Brain microvascular endothelial cell (primary cell): ENCODE data around the gene LEP.

Experiments used
- DNase-seq: peaks from one replicate; pipeline ENCODE4 v3.0.0-alpha.2; 2020
- H3K27ac ChIP-seq: fragments of 250-450 bp; sonication (Bioruptor Pico); 2 replicates; pipeline ENCODE4 v1.5.1; 2020; ENCODE audit warnings: mild to moderate bottlenecking, moderate library complexity
- H3K27me3 ChIP-seq: fragments of 250-450 bp; sonication (Bioruptor Pico); replicated peaks from 2 replicates; pipeline ENCODE4 v1.5.1; 2020; ENCODE audit warnings: mild to moderate bottlenecking
- H3K36me3 ChIP-seq: fragments of 250-450 bp; sonication (Bioruptor Pico); replicated peaks from 2 replicates; pipeline ENCODE4 v1.5.1; 2020; ENCODE audit warnings: mild to moderate bottlenecking
- H3K4me3 ChIP-seq: 2 replicates; pipeline ENCODE4 v1.5.1; 2011; ENCODE audit warnings: low read depth, mild to moderate bottlenecking, control low read depth, low read length, moderate library complexity
- CTCF ChIP-seq: IDR thresholded peaks from 2 replicates; pipeline ENCODE4 v1.5.1; 2011; ENCODE audit warnings: low read depth, mild to moderate bottlenecking, moderate library complexity, low read length, control low read depth, inconsistent platforms; ENCODE audit errors: missing control alignments
- in situ Hi-C: cut with HindIII; loops from 2 replicates; pipeline ENCODE4 v1.10.0; 2017; ENCODE audit warnings: low sequenced_read_pairs, low pct_ligation_motif_present

The LEP gene

GRCh38 chr7:128242661-128243060 lies 1.6 kb downstream of the LEP start:
- Histone ChIP-seq H3K4me3 (no peak overlapping the region), H3K27me3 (peaks cover 39% of the 10 kb centered on the region), H3K36me3 (no peaks in the 10 kb centered on the region), H3K27ac (no peak overlapping the region)
- in situ Hi-C loops = no loop called here
- DNase-seq = no peak
- TF ChIP-seq CTCF = no peak

- TF ChIP-seq CTCF = no peak
- in situ Hi-C loops = no loop called here
- no peak overlapping the region for H3K27ac ChIP-seq
Measured at GRCh38 chr7:128243273-128243672, 2.2 kb downstream of the LEP start.

GRCh38 chr7:128244861-128245260 lies 3.8 kb downstream of the LEP start:
- no peak overlapping the region for H3K27ac ChIP-seq
- DNase-seq = no peak
- in situ Hi-C loops = no loop called here
- peaks cover 43% of the 10 kb centered on the region for H3K27me3 ChIP-seq
- no peak for TF ChIP-seq CTCF
- H3K4me3 ChIP-seq = no peak overlapping the region
- H3K36me3 ChIP-seq = no peaks in the 10 kb centered on the region

More at GRCh38 chr7:128243273-128243672, 2.2 kb downstream of the LEP start:
- no peak for DNase-seq
- Histone ChIP-seq H3K36me3 (no peaks in the 10 kb centered on the region), H3K27me3 (peaks cover 39% of the 10 kb centered on the region), H3K4me3 (no peak overlapping the region)

- Histone ChIP-seq H3K27ac (no peak overlapping the region), H3K36me3 (no peaks in the 10 kb centered on the region), H3K27me3 (peaks cover 21% of the 10 kb centered on the region), H3K4me3 (no peak overlapping the region)
- TF ChIP-seq CTCF = no peak
- in situ Hi-C loops = no loop called here
- no peak for DNase-seq
Measured at GRCh38 chr7:128247108-128247507, 6.0 kb downstream of the LEP start.

GRCh38 chr7:128247640-128248194 lies 6.6 kb downstream of the LEP start:
- Histone ChIP-seq H3K4me3 (no peak overlapping the region), H3K27ac (no peak overlapping the region), H3K36me3 (no peaks in the 10 kb centered on the region), H3K27me3 (peaks cover 14% of the 10 kb centered on the region)
- no peak for TF ChIP-seq CTCF
- in situ Hi-C loops = no loop called here
- DNase-seq = peak; percentile 18

GRCh38 chr7:128251337-128251736 lies 10.3 kb downstream of the LEP start:
- no peak for DNase-seq
- Histone ChIP-seq H3K27me3 (peaks cover 9% of the 10 kb centered on the region), H3K27ac (no peak overlapping the region), H3K4me3 (no peak overlapping the region), H3K36me3 (no peaks in the 10 kb centered on the region)
- TF ChIP-seq CTCF = no peak
- in situ Hi-C loops = no loop called here
